HG03469 (cell line): Measurements from ENCODE around the gene TIMM23B.
"Not testable (repeated sequence)": the region's sequence is repeated elsewhere in the genome, so short reads cannot be mapped to it uniquely, and the experiment has no call there.

Source experiments
- ATAC-seq: cut with Tn5 transposase; IDR thresholded peaks from one replicate; pipeline ENCODE4 v1.9.1; 2021; ENCODE audit warnings: mild to moderate bottlenecking, moderate library complexity, moderate number of reproducible peaks; ENCODE audit not compliant: unreplicated experiment

Gene TIMM23B

GRCh38 chr10:49972094-49972493 is 30.2 kb downstream of the TIMM23B start:
- ATAC-seq: not testable (repeated sequence)

GRCh38 chr10:49977756-49978155 is 35.9 kb downstream of the TIMM23B start:
- ATAC-seq: not testable (repeated sequence)

- ATAC-seq: not testable (repeated sequence)
Observed at GRCh38 chr10:49987207-49987606, 45.4 kb downstream of the TIMM23B start.

- ATAC-seq: not testable (repeated sequence)
Observed at GRCh38 chr10:49988376-49988775, 46.5 kb downstream of the TIMM23B start, which contains the start of gene AGAP6. AGAP6 (plus strand) TSS chr10:49988406; CDS start chr10:49988716, 310 bp downstream.

- ATAC-seq: not testable (repeated sequence)
Observed at GRCh38 chr10:49995321-49995720, 53.5 kb downstream of the TIMM23B start.

- ATAC-seq: not testable (repeated sequence)
Observed at GRCh38 chr10:50014024-50014423, 72.2 kb downstream of the TIMM23B start.

- ATAC-seq: not testable (repeated sequence)
Observed at GRCh38 chr10:50015596-50016220, 73.9 kb downstream of the TIMM23B start.

GRCh38 chr10:50016926-50017325 is 75.1 kb downstream of the TIMM23B start:
- ATAC-seq: not testable (repeated sequence)

GRCh38 chr10:50017646-50018045 is 75.8 kb downstream of the TIMM23B start:
- not testable (repeated sequence) for ATAC-seq

- ATAC-seq: not testable (repeated sequence)
Observed at GRCh38 chr10:50019279-50019678, 77.4 kb downstream of the TIMM23B start.

GRCh38 chr10:50020451-50021024 is 78.7 kb downstream of the TIMM23B start:
- ATAC-seq: not testable (repeated sequence)

GRCh38 chr10:50021646-50022045 is 79.8 kb downstream of the TIMM23B start:
- no peak for ATAC-seq
